ENCODE results near the gene JSRP1.

DNA sequence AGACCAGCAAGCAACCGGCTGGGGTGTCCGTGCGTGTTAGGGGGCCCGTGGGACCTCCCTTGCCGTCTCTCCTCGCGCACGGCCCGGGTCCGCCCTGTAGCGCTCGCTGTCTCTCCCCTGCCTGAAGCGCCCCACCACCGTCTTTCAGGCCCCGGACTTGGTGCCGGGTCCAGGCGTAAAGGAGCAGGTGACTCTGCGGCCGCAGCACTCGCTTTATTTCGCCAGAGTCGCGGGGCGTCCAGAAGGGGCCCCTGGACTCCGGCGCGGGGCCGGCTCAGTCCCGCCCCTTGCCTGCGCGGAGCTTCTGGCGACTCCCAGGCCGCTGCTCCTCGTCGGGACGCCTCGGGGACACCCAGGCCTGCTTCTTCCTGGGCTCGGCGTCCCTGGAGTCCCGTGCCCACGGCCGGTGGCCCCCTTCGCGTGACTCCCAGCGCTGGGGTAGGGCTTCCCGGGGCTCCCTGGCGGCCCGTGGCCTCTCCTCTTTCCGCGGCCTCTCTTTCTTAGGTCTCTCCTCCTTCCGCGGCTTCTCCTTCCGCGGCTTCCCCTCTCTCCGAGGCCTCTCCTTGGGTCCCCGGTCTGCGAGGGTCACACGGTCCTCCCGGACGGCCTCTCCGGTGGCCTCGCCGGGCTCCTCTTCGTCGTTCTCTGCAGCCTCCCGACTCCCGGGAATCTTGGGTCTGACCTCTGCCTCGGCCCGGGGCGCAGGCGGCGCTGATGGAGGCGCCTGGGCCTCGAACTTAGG, 4.0 kb downstream of the JSRP1 start:
- TF ChIP-seq, protein P1, sequence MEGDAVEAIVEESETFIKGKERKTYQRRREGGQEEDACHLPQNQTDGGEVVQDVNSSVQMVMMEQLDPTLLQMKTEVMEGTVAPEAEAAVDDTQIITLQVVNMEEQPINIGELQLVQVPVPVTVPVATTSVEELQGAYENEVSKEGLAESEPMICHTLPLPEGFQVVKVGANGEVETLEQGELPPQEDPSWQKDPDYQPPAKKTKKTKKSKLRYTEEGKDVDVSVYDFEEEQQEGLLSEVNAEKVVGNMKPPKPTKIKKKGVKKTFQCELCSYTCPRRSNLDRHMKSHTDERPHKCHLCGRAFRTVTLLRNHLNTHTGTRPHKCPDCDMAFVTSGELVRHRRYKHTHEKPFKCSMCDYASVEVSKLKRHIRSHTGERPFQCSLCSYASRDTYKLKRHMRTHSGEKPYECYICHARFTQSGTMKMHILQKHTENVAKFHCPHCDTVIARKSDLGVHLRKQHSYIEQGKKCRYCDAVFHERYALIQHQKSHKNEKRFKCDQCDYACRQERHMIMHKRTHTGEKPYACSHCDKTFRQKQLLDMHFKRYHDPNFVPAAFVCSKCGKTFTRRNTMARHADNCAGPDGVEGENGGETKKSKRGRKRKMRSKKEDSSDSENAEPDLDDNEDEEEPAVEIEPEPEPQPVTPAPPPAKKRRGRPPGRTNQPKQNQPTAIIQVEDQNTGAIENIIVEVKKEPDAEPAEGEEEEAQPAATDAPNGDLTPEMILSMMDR (IDR thresholded peaks at IDR 0.05) = no peak
- TF ChIP-seq POLR2A (IDR thresholded peaks at IDR 0.05) = no peak
